Activated T-helper 1 cell treated with Interleukin-2 at 50 U/mL for 16 hours (primary cell): Measurements from ENCODE around the gene PIK3R1.

Experiments used
- DNase-seq: peaks from one replicate; pipeline ENCODE4 v3.0.0-alpha.2; 2020; ENCODE audit warnings: low read depth

PIK3R1 gene

GRCh38 chr5:68331192-68332079, 115.9 kb downstream of the PIK3R1 start:
- DNase-seq = no peak

DNA sequence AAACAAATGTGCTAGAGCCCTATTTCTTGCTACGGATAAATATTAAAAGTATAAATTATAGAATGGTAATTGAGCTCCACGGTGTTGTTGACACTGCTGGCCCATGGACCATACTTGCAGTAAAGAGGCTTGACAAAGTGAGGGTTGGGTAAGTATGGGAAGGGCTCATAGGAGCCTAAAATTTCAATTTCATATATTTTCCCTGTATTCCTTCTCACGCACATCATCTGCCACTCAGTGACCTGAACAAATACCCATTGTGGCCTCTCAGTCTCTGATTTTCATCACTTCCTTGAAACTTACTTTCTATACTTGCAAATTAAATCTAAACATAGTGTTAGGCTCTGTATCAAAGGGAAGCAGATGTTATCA, 116.5 kb downstream of the PIK3R1 start:
- DNase-seq = no peak

- DNase-seq = no peak
Observed at GRCh38 chr5:68332556-68332955, 117.0 kb downstream of the PIK3R1 start.

DNA sequence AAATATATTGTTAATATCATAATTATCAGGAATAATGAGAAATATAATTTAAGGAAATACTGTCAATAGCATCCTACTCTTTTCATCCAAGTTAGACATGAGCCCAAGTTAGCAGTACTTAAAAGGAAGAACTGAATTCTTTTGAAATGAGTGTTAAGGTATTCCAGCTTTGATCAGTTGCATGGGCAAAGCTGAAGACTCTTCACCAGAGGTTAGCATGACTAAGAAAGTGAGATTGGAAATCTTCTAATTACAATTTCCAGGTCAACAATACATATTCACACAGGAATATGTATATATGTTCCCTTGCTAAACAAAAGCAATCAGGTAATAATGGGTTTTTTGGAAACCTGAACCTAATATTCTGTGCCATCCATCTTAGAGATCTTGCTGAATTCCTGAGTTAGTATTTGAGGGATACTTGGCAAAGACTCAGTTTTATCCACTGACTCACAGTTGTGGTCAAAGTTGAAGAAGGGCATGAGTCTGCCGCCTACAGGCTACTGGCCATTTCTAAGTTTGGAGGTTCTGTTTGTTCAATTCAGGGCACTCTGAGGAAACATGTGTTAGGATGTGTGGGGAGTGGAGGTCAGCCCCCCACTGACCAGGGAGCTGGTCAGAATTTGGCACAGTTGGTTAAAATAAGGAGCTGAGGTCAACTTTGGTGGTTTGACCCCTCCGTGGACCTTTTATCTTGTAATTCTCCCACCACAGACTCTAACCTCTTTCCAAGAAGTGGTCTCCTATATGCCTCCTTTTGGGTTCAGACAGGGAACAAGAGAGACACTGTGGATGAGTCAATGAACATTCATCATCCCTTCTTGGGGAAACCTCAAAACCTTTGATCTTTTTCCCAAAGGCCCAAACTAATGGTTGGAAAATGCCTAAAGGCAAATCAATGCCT, 118.3 kb downstream of the PIK3R1 start:
- no peak for DNase-seq

DNA sequence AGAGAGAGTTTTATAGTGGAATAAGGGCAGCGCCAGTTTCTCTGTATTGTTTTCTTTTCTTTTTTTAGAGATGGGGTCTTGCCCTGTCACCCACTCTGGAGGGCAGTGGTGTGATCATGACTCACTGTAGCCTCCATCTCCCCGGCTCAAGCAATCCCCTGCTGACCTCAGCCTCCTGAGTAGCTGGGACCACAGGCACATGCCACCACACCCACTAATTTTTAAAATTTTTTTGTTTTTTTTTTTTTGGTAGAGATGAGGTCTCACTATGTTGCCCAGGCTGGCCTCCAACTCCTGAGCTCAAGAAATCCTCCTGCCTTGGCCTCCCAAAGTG, 119.0 kb downstream of the PIK3R1 start:
- no peak for DNase-seq

- DNase-seq = no peak
Observed at GRCh38 chr5:68335075-68335474, 119.5 kb downstream of the PIK3R1 start.

DNA sequence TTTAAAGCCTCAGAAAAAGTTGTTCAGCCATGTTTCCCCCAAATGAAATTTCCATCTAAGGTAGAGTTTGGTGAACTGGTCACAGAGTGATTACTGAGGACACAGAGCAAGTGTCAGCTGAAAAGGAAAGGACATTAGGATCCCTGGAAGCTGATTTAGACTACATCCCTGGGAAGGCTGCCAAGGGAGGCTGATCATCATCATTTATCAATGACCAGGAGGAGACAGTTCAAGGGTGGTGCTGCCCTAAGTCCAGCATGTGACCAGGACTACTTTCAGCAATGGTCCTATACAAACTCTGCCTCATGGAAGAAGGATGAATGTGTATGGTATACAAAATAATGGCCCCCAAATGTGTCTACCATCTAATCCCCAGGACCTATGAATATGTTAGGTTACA, 120.6 kb downstream of the PIK3R1 start:
- no peak for DNase-seq

GRCh38 chr5:68337235-68337634, 121.7 kb downstream of the PIK3R1 start:
- DNase-seq = no peak

GRCh38 chr5:68339921-68340321, 124.4 kb downstream of the PIK3R1 start:
- DNase-seq = no peak

- no peak for DNase-seq
Observed at GRCh38 chr5:68341006-68341405, 125.5 kb downstream of the PIK3R1 start.

DNA sequence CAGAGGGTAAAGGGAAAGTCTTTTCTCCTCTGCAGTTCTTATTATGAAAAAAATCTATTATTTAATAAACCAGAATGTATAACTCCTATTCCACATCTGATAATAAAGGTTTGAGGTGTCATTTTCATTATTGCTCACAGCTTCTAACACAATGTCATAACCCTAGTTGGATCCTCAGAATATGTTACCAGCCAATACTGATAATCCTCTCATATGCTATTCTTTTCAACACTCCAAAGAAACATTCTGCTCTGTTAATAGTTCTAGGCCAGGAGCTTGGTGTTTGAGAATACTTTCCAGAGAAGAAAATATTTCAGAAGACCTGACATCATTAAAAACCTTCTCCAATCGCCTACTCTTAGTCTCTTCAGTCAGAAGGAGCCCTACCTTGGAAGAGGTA, 127.1 kb downstream of the PIK3R1 start:
- DNase-seq = no peak

GRCh38 chr5:68343421-68343826, 127.9 kb downstream of the PIK3R1 start:
- no peak for DNase-seq

GRCh38 chr5:68344447-68345111, 129.0 kb downstream of the PIK3R1 start:
- DNase-seq = no peak

DNA sequence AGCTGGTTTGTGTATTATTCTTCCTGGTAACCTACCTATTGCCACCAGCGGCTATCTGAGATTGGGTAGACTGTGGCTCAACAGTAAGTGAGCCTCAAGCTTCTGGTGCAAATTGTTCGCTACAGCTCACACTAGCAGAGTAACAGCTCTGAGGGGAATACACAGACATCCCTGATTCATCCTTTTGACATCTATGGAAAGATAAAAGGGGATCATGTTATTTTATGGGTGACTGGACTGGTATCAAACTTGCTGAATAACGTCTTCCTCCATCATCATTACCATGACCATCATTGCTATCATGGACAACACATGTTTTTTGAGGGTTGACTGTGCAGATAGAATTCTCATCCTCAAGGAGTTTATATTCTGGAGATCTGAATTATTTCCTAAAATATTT, 129.6 kb downstream of the PIK3R1 start:
- no peak for DNase-seq

GRCh38 chr5:68345582-68345981, 130.0 kb downstream of the PIK3R1 start:
- DNase-seq = no peak

- DNase-seq = no peak
Observed at GRCh38 chr5:68347536-68347935, 132.0 kb downstream of the PIK3R1 start.

DNA sequence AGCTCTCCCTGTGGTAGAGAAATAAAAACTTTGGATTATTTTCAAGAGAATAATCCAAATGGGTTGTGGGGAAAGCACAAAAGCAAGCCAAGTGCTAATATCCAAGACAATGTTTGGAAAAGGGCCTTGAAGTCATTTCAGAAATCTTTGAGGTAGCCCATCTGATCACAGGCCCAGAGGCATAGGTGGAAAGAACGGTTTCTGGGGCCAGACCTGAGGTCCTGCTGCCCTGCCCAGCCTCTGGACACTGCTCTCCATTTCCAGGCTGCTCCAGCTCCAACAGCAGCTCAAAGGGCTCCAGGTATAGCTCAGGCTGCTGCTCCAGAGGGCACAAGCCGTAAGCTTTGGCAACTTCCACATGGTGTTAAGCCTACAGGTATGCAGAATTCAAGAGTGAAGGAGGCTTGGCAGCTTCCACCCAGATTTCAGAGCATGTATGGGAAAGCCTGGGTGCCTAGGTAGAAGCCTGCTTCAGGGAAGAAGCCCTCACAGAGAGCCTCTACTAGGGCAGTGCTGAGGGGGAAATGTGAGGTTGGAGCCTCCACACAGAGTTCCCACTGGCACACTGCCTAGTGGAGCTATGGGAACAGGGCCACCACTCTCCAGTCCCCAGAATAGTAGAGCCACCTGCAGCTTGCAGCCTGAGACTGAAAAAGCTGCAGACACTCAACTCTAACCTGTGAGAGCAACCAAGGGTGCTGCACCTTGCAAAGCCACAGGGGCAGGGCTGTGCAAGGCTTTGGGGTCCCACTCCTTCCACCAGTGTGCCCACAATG, 133.1 kb downstream of the PIK3R1 start:
- no peak for DNase-seq

DNA sequence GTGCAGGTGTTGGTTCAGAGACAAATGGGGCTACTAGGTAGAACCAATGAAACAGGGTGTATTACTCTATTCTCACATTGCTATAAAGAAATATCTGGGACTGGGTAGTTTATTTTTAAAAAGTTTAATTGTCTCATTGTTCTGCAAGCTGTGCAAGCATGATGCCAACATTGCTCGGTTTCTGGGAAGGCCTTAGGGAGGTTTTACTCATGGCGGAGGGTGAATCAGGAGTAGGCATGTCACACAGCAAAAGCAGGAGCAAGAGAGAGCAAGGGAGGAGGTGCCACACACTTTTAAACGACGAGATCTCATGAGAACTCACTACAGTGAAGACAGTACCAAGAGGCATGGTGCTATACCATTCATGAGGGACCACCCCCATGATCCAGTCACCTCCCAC, 134.6 kb downstream of the PIK3R1 start:
- no peak for DNase-seq
